HUES64 (cell line): ENCODE data around the gene CAMKMT.

Experiments used
- H3K27ac ChIP-seq: 2 replicates; pipeline ENCODE4 v1.7.0; 2013; ENCODE audit warnings: low read depth, low read length, inconsistent platforms
- H3K27me3 ChIP-seq: 2 replicates; pipeline ENCODE4 v1.6.1; 2013; ENCODE audit warnings: mild to moderate bottlenecking, low read length; ENCODE audit not compliant: insufficient read depth
- H3K36me3 ChIP-seq: 2 replicates; pipeline ENCODE4 v1.6.1; 2013; ENCODE audit warnings: mild to moderate bottlenecking, low read length; ENCODE audit not compliant: insufficient read depth
- H3K4me1 ChIP-seq: 2 replicates; pipeline ENCODE4 v1.6.1; 2013; ENCODE audit warnings: mild to moderate bottlenecking, low read length, moderate library complexity; ENCODE audit not compliant: insufficient read depth
- H3K4me3 ChIP-seq: 2 replicates; pipeline ENCODE4 v1.5.1; 2013; ENCODE audit warnings: mild to moderate bottlenecking, low read length, moderate library complexity
- H3K9ac ChIP-seq: 2 replicates; pipeline ENCODE4 v1.6.1; 2013; ENCODE audit warnings: mild to moderate bottlenecking, low read depth, low read length
- H3K9me3 ChIP-seq: 2 replicates; pipeline ENCODE4 v1.6.1; 2013; ENCODE audit warnings: low read depth, low read length; ENCODE audit not compliant: insufficient read depth
- WGBS: fragments of 150-250, 120-280 bp; methylation state at CpG from one replicate; pipeline ENCODE4 v1.1.7; 2013; ENCODE audit warnings: missing lambda C conversion rate; 5-methylcytosine and 5-hydroxymethylcytosine counted together

CAMKMT gene

GRCh38 chr2:44549856-44550255 lies 188.1 kb downstream of the CAMKMT start:
- H3K36me3 ChIP-seq, result no peaks in the 10 kb centered on the region
- H3K9ac ChIP-seq, result no peak overlapping the region
- H3K4me3 ChIP-seq, result no peak overlapping the region
- no peaks in the 10 kb centered on the region for H3K9me3 ChIP-seq
- H3K4me1 ChIP-seq, result peaks cover 57% of the 10 kb centered on the region
- no peaks in the 10 kb centered on the region for H3K27me3 ChIP-seq
- H3K27ac ChIP-seq, result no peak overlapping the region
- WGBS, result 93% methylated on average over 4 of the region's 4 CpGs

- H3K4me3 ChIP-seq, result no peak overlapping the region
- peaks cover 50% of the 10 kb centered on the region for H3K4me1 ChIP-seq
- H3K36me3 ChIP-seq, result no peaks in the 10 kb centered on the region
- no peak overlapping the region for H3K9ac ChIP-seq
- H3K27ac ChIP-seq, result no peak overlapping the region
- no peaks in the 10 kb centered on the region for H3K9me3 ChIP-seq
- no peaks in the 10 kb centered on the region for H3K27me3 ChIP-seq
- 100% methylated on average over 2 of the region's 2 CpGs for WGBS
These were observed 188.8 kb downstream of the CAMKMT start for GRCh38 chr2:44550561-44550960.

DNA sequence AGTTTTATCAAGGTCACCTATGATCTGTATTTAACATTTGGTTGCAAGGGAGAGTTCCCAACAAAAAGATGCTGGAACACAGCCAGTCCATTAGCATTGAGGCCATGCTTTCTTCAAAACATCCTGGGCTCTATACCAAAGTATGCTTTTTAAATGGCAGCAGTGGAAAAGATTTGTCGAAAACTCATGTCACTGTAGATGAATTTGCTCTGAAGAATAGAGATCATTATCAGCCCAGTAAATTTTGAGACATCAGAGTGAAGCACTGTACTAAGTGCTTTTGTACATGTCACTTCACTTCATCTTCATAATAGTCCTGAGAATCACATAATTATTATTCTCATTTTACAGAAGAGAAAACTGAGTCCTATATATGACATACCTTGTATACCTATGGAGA lies 189.8 kb downstream of the CAMKMT start:
- 94% methylated on average over 1 of the region's 1 CpG for WGBS
- Histone ChIP-seq H3K9me3 (no peaks in the 10 kb centered on the region), H3K9ac (no peak overlapping the region), H3K36me3 (no peaks in the 10 kb centered on the region), H3K4me1 (peaks cover 41% of the 10 kb centered on the region), H3K27ac (no peak overlapping the region), H3K4me3 (no peak overlapping the region), H3K27me3 (no peaks in the 10 kb centered on the region)

DNA sequence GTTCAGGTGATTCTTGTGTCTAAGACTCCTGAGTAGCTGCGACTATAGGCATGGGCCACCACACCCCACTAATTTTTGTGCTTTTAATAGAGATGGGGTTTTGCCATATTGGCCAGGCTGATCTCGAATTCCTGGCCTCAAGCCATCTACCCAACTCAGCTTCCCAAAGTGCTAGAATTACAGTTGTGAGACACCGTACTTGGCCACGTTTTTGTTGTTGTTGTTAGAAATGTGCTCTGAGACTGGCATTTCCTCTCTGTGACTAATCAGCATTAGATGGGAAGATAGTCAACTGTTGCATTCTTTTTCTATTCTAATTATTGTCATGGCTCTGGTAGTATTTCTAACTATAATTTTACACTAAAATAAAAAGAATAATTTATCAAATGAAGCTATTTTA lies 191.7 kb downstream of the CAMKMT start:
- 73% methylated on average over 3 of the region's 4 CpGs for WGBS
- Histone ChIP-seq H3K36me3 (no peaks in the 10 kb centered on the region), H3K27ac (no peak overlapping the region), H3K4me3 (no peak overlapping the region), H3K27me3 (no peaks in the 10 kb centered on the region), H3K9ac (no peak overlapping the region), H3K9me3 (no peaks in the 10 kb centered on the region), H3K4me1 (peaks cover 22% of the 10 kb centered on the region)

DNA sequence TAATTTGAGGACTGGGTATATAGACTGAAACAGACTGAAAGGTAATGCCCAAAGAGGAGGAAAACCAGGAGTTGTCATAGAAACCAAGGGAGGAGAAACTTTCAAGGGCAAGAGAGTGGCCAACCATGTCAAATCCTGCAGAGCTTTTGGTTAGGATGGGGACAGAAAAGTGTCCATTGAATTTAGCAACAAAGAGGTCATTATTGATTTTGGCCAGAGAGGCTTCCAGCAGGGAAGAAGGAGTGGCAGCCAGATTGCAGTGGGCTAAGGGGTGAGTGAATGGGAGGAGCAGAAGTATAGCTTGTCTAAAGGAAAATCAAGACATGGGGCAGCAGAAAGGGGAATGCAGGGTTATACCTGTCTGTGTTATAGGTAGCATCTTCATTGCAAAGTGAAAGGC lies 194.0 kb downstream of the CAMKMT start:
- Histone ChIP-seq H3K9me3 (no peaks in the 10 kb centered on the region), H3K4me1 (peaks cover 7% of the 10 kb centered on the region), H3K27ac (no peak overlapping the region), H3K36me3 (no peaks in the 10 kb centered on the region), H3K4me3 (no peak overlapping the region), H3K27me3 (no peaks in the 10 kb centered on the region), H3K9ac (no peak overlapping the region)

DNA sequence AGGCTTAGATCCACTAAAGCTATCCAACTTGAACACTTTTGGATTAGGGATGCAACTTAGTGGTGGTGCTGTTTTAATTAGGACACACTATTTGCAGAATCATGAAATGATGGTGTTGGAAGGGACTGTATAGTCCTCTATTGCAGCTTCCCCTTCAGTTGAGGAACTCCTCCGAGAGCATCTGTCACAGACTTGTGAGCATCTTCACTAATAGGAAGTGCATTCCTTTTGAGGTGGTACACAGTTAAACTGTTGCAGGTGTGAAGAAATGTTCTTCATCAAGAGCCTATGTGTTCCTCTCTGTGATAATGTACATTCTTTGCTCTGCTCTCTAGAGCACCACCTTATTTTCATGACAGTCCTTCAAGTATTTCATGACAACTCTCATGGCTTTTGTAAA lies 197.4 kb downstream of the CAMKMT start:
- 96% methylated on average over 1 of the region's 1 CpG for WGBS
- no peaks in the 10 kb centered on the region for H3K27me3 ChIP-seq
- no peaks in the 10 kb centered on the region for H3K36me3 ChIP-seq
- no peak overlapping the region for H3K27ac ChIP-seq
- H3K4me3 ChIP-seq, result no peak overlapping the region
- no peak overlapping the region for H3K9ac ChIP-seq
- no peaks in the 10 kb centered on the region for H3K9me3 ChIP-seq
- no peaks in the 10 kb centered on the region for H3K4me1 ChIP-seq

DNA sequence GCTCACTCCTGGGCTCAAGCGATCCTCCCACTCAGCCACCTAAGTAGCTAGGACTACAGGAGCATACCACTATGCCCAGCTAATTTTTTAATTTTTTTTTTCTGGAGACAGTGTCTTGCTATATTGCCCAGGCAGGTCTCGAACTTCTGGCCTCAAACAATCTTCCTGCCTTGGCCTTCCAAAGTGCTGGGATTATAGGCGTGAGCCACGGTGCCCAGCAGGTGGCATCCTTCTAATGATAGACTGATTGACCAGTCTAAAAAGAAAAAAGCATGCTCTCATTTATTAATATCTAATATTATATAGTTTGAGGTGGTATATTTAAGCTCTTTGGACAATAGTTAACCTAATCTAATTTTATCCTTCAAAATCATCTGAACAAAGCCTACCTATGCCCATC lies 198.6 kb downstream of the CAMKMT start:
- H3K27me3 ChIP-seq, result no peaks in the 10 kb centered on the region
- no peaks in the 10 kb centered on the region for H3K9me3 ChIP-seq
- H3K36me3 ChIP-seq, result no peaks in the 10 kb centered on the region
- no peak overlapping the region for H3K9ac ChIP-seq
- no peak overlapping the region for H3K4me3 ChIP-seq
- H3K27ac ChIP-seq, result no peak overlapping the region
- no peaks in the 10 kb centered on the region for H3K4me1 ChIP-seq
- 84% methylated on average over 4 of the region's 4 CpGs for WGBS

DNA sequence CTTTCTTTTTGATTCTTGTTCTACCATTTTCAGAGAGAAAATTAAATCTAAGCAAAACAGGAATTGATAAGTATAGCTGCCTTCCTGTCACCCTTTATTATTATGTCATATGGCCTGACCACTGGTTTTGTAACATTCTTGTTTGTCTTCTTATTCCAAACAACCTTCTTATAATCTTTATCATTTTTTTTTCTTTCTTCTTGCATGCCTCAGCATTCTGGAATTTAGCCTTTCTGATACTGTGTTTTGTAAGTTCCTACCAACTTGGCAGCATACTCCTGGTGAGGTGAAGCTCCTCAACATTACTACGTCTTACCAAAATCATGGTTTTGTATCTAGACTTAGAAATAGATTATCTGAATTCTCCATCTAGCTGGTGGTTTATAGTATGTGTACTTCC lies 199.2 kb downstream of the CAMKMT start:
- H3K4me1 ChIP-seq, result no peaks in the 10 kb centered on the region
- no peak overlapping the region for H3K27ac ChIP-seq
- no peaks in the 10 kb centered on the region for H3K36me3 ChIP-seq
- no CpG with 5 or more reads among the region's 1 CpG for WGBS
- no peaks in the 10 kb centered on the region for H3K27me3 ChIP-seq
- H3K4me3 ChIP-seq, result no peak overlapping the region
- no peaks in the 10 kb centered on the region for H3K9me3 ChIP-seq
- no peak overlapping the region for H3K9ac ChIP-seq

DNA sequence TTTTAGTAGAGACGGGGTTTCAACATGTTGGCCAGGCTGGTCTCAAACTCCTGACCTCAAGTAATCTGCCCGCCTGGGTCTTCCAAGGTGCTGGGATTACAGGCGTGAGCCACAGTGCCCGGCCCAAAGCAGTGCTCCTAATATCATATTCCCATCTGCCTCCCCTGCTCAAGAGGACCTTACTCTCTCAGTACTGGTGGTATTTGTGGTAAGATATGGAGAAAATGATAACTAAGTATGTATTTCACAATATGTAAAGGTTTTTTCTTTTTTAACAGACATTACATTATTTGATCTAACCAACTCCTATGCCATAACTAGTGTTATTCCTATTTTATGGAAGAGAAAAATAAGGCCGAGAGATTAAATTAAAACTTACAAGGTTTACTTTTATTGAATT lies 201.0 kb downstream of the CAMKMT start:
- Histone ChIP-seq H3K9ac (no peak overlapping the region), H3K9me3 (no peaks in the 10 kb centered on the region), H3K27me3 (no peaks in the 10 kb centered on the region), H3K36me3 (no peaks in the 10 kb centered on the region), H3K4me3 (no peak overlapping the region), H3K4me1 (peaks cover 3% of the 10 kb centered on the region; the same call in 1 of the 2 replicates), H3K27ac (no peak overlapping the region)
- WGBS, result 96% methylated on average over 4 of the region's 5 CpGs

DNA sequence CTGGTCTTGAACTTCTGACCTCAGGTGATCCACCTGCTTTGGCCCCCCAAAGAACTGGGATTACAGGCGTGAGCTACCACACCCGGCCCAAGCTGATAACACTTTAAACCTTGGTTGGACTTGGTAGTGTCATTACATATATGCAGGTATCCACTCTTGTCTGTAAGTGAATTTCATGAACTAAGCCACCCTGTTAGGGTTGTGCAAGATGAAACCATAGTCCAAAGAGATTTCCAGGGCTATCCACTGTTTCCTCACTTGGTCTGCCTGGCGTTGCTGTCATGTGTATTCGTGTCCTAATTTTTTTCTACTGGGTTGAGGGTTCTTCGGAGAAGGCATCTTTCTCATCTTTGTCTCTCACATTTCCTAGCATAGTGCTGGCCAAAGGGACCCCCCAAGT lies 203.0 kb downstream of the CAMKMT start:
- WGBS, result 96% methylated on average over 5 of the region's 5 CpGs
- peaks cover 3% of the 10 kb centered on the region; the same call in 1 of the 2 replicates for H3K4me1 ChIP-seq

GRCh38 chr2:44566059-44566458 lies 204.3 kb downstream of the CAMKMT start:
- Histone ChIP-seq H3K4me1 (peaks cover 3% of the 10 kb centered on the region; the same call in 1 of the 2 replicates), H3K9me3 (no peaks in the 10 kb centered on the region), H3K27me3 (no peaks in the 10 kb centered on the region), H3K36me3 (no peaks in the 10 kb centered on the region), H3K4me3 (no peak overlapping the region), H3K9ac (no peak overlapping the region), H3K27ac (no peak overlapping the region)

More for the DNA sequence above, 203.0 kb downstream of the CAMKMT start:
- H3K9me3 ChIP-seq, result no peaks in the 10 kb centered on the region
- H3K27ac ChIP-seq, result no peak overlapping the region
- no peaks in the 10 kb centered on the region for H3K27me3 ChIP-seq
- no peak overlapping the region for H3K9ac ChIP-seq
- no peaks in the 10 kb centered on the region for H3K36me3 ChIP-seq
- H3K4me3 ChIP-seq, result no peak overlapping the region

DNA sequence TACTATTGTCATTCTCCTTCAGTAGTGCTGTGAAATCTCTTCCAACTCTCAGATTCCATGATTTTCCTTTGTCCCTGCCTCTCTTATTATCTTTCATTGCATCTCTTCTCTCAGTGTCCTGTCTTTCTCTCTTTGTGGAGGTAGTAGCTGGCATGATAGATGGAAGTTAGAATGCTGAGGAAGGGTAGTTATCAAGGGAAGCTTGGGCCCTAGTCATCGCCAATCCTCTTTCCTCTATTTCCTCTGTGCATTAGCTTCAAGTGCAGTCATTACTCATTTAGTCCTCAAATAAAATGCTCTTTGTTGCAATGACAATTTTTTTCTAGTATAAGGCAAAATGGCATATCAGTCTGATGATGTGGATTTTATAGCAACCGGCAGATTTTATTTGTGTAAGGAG lies 207.7 kb downstream of the CAMKMT start:
- H3K36me3 ChIP-seq, result no peaks in the 10 kb centered on the region
- no peaks in the 10 kb centered on the region for H3K27me3 ChIP-seq
- no peak overlapping the region for H3K27ac ChIP-seq
- no peak overlapping the region for H3K4me3 ChIP-seq
- H3K4me1 ChIP-seq, result peaks cover 3% of the 10 kb centered on the region; the same call in 1 of the 2 replicates
- no peaks in the 10 kb centered on the region for H3K9me3 ChIP-seq
- 96% methylated on average over 1 of the region's 2 CpGs for WGBS
- no peak overlapping the region for H3K9ac ChIP-seq
